ENCODE data around the gene TGFBR3.

The TGFBR3 gene

GRCh38 chr1:91885716-91886506, at the start of gene TGFBR3:
Gene TGFBR3, minus strand, starts transcription at chr1:91886151. Its CDS starts 24,620 bp downstream, at chr1:91861531.
- DNase-seq (ENCODE audit: low read depth in 2 of 2): peak; percentile 92 to 93

DNA sequence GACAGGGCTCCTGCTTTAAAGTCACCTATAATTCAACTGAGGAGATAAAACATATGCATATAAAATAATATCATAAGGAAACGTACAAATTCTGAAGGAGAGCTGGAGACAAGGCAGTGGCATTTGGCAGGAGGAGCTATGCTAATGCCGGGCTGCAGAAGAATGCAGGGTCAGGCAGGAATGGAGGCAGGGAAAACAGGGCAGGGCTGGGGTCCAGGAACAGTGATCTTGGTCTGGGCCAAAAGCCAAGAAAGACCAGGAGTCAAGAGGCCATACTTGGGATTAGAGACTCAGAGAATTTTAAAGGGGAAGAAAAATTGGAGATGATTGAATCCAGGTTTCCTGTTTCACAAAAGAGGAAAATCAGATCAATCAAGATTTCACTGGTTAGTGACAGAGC, 43.3 kb upstream of the TGFBR3 start:
- DNase-seq (ENCODE audit: low read depth in 2 of 2): no peak

- DNase-seq (ENCODE audit: low read depth in 2 of 2): no peak
Measured at GRCh38 chr1:91928026-91928425, 42.1 kb upstream of the TGFBR3 start.

- DNase-seq (ENCODE audit: low read depth in 2 of 2): no peak
Measured at GRCh38 chr1:91925644-91926435, 39.9 kb upstream of the TGFBR3 start.

DNA sequence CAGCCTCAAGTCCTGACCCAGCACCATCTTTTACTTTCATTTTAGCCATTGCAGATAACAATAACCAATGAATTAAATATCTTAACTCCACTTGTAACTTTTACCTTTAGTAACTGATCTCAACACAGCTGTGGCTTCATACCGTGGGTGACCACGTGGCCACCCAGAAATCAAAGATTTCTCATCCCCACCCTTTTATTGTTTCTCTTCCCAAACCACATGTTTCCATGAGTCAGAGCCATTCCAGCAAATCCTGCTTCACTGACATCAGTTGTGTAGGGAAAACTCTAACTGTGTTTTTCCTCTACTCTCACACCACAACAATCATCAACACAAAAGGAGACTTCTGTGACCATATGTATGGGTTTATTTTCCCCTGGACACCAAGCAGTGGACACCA, 38.2 kb upstream of the TGFBR3 start:
- peak; percentile 60 to 62 for DNase-seq (ENCODE audit: low read depth in 2 of 2)

GRCh38 chr1:91919962-91920361, 34.0 kb upstream of the TGFBR3 start:
- no peak for DNase-seq (ENCODE audit: low read depth in 2 of 2)

- no peak for DNase-seq (ENCODE audit: low read depth in 2 of 2)
Measured at GRCh38 chr1:91916811-91917460, 31.0 kb upstream of the TGFBR3 start.

- no peak for DNase-seq (ENCODE audit: low read depth in 2 of 2)
Measured at GRCh38 chr1:91916046-91916445, 30.1 kb upstream of the TGFBR3 start.

DNA sequence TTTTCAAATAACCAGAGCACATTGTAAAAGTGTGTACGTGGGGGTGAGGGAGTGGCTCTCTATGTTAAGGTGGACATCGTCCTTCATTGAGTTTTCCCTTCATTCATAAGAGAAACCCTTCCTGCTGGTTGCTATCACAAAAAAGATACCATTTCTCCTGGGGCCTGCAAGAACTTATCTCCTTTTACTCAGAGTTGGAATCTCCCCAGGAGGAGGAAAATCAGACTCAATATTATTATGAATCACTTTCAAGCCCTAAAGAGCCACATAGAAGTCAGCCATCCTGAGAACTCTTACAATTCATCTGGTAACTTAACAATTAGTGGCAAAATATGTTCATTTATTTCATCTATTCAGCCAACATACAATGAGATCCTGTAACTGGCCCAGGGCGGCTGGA, 27.1 kb upstream of the TGFBR3 start:
- DNase-seq (ENCODE audit: low read depth in 2 of 2): no peak

- DNase-seq (ENCODE audit: low read depth in 2 of 2): no peak
Measured at GRCh38 chr1:91912266-91912665, 26.3 kb upstream of the TGFBR3 start.

- DNase-seq (ENCODE audit: low read depth in 2 of 2): no peak
Measured at GRCh38 chr1:91901231-91901630, 15.3 kb upstream of the TGFBR3 start.

- peak; percentile 88 to 90 for DNase-seq (ENCODE audit: low read depth in 2 of 2)
Measured at GRCh38 chr1:91900562-91900961, 14.6 kb upstream of the TGFBR3 start.

DNA sequence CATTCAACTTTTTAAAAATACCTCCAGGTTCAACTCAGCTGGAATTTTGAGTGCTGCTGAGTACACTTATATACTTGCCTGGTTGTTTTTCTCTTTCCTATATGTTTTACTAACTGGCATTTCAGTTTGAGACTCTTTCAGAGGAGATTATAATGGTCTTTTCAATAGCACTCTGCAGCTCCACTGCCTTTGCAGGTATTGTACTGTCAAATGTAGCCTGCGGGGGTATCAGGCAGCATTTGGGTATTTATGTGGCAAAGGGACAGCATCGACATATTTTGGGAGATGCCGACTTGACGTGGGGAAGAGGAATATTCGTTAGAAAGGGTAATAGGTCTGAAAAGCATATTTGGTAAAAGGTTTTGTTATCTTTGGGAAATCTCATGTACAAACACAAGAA, 11.1 kb upstream of the TGFBR3 start:
- DNase-seq (ENCODE audit: low read depth in 2 of 2): no peak

- no peak for DNase-seq (ENCODE audit: low read depth in 2 of 2)
Measured at GRCh38 chr1:91895832-91896556, 10.0 kb upstream of the TGFBR3 start.

DNA sequence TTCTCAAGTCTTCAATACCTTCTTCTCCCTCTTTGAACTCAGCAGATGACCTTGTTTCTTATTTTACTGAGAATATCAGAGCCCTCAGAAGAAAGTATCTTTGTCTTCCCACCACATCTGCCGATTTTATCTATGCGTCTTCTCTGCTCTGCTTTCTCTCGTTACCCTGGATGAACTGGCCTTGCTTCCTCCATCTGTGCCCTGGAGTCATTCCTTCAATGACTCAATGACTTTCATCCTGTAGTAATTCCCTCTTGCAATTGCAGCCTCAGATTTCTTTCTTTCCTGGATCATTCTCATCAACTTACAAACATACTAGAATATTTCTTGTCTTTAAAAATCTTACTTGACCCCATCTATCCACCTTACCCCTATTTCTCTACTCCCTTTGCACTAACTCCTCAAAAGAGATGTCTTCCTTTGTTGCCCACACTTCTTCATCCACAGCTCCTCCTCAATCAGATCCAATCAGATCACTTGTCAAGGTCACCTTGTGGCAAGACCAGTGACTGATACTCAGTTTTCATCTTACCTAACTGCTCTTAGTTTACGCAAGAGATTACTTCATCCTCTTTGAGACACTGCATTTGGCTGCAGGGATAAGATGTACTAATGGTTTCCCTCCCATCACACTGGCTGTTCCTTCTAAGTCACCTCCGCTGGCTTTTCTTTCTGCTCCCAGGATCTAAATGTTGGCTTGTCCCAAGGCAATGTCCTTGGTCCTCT, 8.2 kb upstream of the TGFBR3 start:
- DNase-seq (ENCODE audit: low read depth in 2 of 2): no peak

DNA sequence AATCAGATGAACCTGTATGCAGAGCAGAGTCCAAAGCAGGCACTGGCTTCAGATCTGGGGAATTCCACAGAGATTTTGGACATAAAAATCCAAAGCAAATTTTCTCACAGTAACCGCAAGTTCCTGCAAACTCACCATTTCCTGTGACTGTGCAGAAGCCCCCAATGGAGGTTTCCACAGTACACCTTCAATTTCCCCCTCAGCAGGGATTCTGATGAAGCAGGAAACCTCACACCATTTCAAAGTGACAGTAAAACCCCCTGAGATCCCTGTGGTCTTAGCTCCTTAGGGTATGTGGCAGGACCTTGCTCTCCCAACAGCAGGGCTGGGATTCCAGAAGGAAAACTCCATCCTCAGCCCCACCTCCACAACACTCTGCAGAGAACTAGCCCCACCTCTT, 6.0 kb upstream of the TGFBR3 start:
- DNase-seq (ENCODE audit: low read depth in 2 of 2): no peak

DNA sequence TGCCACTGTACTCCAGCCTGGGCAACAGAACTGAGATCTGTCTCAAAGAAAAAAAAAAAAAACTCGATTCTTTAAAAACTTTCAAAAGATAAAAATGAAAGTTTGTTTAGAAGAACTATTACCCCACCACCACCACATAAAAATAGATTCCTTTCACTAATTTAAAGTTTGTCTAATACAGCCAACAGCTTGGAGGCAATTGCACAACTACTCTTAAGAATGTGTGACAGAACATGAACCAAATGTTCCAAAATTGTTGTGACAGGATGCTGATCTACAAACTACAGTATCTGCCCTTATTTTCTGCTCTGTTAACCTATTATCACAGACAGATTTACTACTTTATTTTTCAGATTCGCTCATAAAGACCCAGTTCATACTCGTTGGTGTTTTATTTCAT, 5.5 kb upstream of the TGFBR3 start:
- no peak for DNase-seq (ENCODE audit: low read depth in 2 of 2)

DNA sequence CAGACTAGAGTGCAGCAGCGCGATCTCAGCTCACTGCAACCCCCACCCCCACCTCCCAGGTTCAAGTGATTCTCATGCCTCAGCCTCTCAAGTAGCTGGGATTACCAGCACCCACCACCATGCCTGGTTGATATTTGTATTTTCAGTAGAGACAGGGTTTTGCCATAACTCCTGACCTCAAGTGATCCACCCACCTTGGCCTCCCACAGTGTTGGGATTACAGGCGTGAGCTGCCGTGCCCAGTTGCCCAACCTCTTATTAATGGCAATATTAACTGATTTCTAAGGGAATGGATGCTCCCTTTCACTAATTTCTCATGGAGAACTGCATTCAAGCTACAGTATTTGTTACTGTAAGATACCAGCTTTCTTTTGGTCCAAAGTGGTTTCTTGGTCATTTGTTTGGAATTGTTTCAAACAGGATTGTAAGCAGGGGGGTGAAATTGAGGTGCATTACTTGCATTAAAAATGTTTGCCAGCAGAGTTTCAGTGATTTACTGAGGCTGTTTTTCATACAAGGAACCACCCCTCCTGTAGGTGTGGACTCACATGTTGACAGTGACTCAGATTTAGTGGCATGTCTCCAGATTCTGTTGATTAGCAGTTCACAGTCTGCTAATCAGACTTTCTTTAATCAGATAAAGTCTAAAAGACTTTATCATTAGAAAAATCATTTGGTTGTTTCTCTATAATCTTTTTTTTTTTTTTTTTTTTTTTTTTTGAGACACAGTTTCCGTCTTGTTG, 3.9 kb upstream of the TGFBR3 start:
- no peak for DNase-seq (ENCODE audit: low read depth in 2 of 2)

DNA sequence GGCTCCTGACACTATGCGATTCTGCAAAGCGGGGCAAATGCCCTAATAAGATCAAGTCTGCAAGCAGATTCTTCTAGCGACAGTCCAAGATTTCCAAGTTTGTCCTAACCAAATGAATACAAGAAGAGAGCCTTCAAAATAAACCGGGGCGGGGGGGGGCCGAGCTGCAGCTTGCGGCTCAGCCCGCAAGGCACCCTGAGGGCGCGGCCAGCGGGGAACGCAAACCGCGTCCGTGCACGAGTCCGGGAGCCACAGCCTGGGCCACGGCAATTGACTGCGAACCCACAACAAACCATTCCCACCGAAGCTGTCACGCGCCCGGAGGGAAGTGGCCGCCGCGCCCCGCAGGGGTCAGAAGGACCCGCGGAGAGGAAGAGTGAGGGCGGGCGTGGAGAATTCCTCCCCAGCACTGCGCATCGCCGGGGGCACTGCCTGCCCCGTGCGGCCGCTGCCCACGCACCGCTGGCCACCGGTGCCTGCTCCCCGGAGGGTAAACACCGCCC, 687 bp downstream of the TGFBR3 start:
- DNase-seq (ENCODE audit: low read depth in 2 of 2): no peak

DNA sequence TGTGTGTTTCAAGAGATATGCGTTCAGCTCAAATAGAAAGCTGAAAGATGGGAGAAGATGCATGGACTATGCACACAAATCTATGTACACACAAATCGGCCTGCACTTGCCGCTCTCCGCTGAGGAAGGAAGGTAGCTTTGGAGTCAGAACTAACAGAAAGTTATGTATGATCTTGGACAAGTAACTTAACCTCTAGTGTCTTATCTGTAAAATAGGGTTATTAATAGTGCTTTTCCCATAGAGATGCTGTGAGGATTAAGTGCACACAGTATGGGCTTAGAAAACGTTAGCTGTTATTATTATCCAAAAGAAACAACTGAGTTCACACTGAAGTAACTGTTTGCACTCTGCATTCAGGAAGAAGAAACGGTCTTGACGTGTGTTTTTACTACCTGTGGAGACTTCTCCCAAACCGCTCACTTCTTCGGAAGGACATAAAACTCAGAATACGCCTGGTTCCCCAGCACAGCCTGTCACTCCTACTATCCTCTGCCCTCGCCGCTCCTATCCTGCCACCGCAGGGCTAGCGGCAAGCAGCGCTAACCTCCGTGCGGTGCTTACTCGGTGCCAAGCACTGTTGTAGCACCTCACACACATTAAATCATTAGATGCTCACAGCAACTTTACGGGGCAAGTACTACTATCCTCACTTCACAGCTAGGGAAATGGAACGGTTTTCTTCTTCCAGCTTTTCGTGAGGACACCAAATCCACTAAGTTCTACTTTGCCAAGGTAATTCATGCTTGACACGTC, 1.3 kb downstream of the TGFBR3 start:
- DNase-seq (ENCODE audit: low read depth in 2 of 2): no peak

All from fibroblast of skin of left quadriceps (primary cell).